HUDEP-2 (cell line): Measurements from ENCODE around the gene TARP.

Experiments
- DNase-seq, 76 experiments: peaks; one replicate each; lab custom pipeline; 2025; ENCODE audit not compliant: unreplicated experiment in 76 of 76; lab: John Stamatoyannopoulos, UW

Gene TARP

DNA sequence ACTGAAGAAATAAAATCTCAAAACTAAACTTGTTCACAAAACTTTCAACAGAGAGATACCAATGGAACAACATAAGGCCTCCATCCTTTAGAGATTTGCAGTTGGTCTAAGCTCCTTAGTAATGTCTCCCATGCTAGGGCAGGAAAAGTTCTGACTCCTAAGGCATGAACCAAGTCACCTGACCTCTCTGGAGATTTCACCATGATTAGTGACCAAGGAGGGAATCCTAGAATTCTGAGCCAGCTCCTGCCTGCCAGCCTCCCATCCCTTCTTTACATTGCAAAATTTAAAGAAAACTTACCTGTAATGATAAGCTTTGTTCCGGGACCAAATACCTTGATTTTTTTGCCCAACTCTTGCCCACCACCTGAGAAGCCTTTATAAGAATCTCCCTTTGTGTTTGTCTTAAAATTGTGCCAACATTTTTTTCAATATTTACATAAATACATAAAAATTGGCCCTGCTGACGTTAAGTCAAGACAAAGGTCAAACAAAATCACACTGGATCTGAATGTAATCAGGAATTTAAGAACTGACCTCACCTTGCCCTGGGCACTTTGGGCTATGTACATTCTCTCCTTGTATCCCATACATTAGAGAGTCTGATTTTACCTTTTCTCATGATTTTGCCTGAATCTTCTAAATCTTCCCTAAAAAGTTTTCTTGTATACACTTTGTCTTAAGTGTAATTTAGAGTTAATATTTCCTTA, at the start of gene TARP:
TSS of gene TARP (minus strand) at position 351 of the 710 bp plus-strand sequence.
- no peak for DNase-seq

DNA sequence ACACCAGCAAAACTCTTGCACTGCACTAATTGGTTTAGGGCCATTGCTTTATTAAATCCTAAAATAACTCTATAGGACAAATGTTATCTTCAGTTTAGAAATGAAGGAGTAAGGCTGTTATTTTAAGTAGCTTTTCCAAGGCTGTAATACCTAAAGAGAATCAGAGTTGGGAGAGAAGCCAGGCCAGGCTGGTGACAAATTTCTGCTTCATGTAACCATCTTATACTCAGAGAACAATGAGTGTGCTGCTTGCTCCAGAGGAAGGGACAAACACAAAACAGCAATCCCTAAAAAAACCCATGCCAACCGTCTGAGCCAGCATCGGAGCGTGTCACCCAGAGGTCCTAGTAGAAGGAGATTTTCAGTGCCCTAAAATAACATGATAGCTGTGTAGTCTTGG, 49.7 kb upstream of the TARP start:
- no peak for DNase-seq

GRCh38 chr7:38322461-38322860, 49.0 kb upstream of the TARP start:
- DNase-seq = no peak

DNA sequence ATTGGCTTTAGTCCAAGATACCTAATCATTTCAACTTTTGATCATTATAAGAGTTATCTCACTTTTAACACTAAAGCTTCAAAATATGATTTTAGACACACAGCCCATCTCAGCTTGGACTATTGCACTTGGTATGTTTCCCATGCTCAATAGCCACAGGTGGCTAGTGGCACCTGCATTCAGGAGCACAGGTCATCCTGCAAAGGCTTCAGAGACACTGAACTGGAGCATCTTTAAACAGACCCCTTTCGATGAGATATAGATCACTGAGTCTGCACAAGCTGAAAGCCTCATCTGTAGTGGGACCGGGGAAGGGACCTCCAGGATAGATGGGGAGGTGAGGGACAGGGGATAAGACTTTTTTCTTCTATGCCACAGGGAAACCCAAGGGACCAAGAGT, 48.5 kb upstream of the TARP start:
- no peak for DNase-seq

DNA sequence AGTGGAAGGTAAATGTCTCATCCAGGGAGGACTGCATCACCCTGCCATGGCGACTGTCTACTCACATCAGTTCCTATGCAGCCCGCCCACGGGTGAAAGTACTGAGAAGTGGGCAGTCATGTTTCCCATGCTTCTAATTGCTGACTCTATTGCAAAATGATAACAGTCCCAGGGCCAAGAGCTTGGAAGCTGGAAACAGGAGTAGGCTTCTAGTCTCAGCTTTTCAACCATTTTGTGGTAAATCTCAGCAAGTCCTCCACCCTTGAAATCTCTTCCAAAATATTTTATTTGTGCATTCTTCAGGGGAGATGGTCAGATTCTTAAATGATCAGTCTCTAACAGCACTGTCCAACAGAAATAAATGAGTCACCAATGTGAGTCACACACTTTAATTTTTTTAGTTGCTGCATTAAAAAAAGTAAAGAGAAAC, 48.1 kb upstream of the TARP start:
- no peak for DNase-seq

- DNase-seq = no peak
Measured at GRCh38 chr7:38321050-38321449, 47.6 kb upstream of the TARP start.

GRCh38 chr7:38319873-38320272, 46.4 kb upstream of the TARP start:
- no peak for DNase-seq

DNA sequence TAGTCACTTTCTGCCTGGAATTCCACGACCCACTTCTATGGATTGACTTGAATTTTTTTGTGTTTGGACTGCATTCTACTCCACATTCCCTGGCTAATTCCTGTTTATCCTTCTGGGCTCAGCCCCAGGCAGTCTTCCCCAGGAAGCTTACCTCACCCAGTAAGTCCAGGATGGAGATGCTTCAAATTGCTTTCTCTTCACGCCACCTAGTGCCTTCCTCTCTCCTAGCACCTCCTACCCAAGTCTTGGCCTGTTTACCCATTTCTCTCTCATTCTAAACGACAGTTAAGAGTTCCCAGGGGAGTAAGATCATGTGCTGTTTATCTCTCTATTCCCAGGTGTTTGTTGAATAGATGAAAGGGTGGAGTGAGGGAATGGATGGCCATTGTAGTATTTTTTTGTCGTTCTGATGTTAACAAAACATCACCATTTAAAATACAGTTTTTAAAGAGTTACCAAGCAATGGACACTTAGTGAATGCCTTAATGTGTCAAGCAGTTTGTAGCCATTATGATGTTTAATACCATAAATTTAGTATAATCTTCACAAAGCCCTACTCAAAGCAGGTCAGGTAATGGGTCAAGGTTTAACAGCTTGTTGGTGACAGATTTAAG, 45.5 kb upstream of the TARP start:
- DNase-seq = peak in 29 of 76 experiments; percentile 1 to 41 (median 14)

DNA sequence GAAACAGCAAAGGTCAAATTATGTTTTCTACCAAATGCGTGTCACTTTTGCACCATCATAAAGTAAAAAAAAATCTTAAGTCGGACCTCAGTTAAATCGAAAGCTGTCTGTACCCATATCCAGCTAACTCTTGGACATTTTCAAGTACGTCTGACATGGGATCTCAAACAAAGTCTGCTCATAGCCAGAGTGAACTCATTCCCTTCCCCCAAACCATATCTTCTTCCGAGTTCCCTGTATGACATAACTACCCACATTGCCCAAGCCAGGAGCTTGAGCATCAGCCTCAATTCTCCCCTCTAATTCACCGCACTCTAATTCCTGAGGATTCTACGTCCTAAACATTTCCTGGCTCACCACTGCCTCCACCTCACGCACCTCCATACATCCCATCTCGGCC, 44.8 kb upstream of the TARP start:
- DNase-seq = no peak

DNA sequence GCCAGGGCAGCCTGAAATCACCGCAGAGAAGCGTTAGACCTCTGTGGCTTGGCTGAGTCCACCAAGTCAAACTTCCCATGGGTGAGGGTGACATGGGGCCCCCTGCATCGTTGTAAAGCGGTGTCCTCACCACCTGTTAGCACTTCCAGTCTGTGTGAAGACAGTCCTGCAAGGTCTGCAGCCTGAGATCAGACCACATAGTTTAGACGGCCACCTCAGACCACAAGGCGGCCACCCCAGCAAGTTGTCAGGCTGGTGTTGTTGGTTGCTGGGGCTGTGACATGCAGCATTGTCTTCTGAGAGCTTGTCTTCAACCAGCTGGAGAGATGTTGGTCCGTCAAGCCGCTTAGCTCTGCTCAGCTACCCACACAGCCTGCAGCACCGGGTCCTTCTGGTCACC, 44.1 kb upstream of the TARP start:
- DNase-seq = no peak

DNA sequence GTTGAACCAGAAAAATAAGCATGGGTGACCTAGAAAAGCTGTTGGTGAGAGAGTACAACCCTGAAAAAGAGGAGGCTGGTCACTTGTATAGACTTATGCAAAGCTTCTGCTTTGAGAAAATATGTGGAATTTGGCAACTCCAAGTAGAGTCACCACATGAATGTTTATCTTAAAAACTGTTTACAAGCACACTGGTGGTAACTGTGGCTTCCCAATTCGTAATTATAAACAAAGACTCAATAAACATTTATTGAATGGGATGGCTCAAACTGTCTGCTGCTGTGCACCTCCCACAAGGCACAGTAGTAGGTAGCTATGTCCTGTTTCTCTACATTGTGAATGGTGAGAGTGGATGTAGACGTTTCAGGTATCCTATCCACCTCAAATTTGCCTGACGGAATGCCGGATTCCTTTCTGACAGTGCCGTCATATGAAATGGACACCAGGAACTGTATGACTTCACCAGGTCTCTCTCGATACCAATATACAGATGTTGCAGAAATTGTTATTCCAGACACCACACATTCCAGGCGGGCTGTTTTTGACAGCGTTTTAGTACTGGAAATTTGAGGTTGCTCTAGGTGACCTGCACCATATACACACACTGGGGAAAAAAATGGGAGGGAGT, 43.4 kb upstream of the TARP start:
- no peak for DNase-seq

- DNase-seq = no peak
Measured at GRCh38 chr7:38315410-38315809, 42.0 kb upstream of the TARP start.

- no peak for DNase-seq
Measured at GRCh38 chr7:38312821-38313220, 39.4 kb upstream of the TARP start.

DNA sequence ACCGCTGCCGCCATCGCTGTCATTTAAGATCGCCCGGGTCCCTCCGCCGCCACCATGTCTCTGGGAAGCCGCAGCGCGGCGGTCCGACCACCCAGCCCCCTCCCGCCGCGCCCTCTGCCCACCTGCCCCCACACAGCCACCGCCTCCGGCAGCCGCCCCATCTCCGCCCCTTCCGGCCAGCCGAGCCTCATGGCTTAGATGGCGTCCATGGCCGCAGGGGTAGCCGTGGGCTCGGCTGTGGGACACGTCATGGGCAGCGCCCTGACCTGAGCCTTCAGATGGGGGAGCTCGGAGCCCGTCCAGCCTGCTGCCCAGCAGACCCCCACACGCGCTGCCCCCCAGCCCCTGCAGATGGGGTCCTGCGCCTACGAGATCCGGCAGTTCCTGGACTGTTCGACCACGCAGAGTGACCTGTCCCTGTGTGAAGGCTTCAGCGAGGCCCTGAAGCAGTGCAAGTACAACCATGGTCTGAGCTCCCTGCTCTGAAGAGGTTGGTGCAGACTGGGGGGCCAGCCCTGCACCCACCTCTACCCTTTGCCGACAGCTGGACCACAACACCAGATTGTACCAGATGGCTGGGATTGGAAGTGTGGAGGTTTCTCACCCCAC, 38.0 kb upstream of the TARP start:
- DNase-seq = peak in 4 of 76 experiments; percentile 5 to 18 (median 15)

GRCh38 chr7:38310591-38311101, 37.2 kb upstream of the TARP start:
- no peak for DNase-seq

DNA sequence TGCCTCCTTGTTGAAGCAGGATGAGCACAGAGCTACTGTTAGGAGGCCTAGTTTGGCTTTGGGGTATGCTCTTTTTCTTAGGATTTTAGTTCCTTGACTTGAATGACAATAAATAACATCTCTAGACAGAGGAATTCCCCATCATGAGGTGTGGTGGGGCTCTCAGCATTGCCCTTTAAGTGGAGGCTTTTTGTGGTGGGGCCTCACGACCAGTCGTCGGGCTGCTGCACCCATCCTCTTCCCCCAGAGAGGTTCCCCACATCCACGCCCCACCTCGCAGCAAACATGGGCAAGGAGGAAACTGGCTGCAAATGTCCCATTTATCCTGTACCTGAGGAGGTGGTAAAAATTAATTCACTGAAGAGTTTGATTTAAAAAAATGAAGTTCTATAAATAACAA, 36.1 kb upstream of the TARP start:
- DNase-seq = no peak

GRCh38 chr7:38308140-38308539, 34.7 kb upstream of the TARP start:
- no peak for DNase-seq

DNA sequence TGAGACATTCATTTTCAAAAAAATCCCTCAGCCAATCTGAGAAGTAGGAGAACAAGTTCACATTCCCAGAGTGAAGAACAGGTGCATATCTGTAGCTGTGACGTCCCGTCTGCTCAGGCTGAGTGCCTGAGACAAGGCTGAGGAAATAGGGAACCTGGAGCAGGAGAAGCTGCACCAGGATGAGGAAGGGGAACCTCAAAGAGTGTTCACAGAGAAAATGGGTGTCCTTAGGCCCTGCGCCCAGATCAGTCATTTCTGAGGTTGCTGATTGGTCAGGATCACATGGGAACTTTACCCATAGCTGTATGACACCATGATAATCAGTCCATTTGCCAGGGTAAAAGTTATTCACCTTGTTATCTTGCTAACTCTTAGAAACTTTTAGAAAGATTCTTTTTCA, 34.2 kb upstream of the TARP start:
- DNase-seq = no peak

- no peak for DNase-seq
Measured at GRCh38 chr7:38306914-38307313, 33.5 kb upstream of the TARP start.

DNA sequence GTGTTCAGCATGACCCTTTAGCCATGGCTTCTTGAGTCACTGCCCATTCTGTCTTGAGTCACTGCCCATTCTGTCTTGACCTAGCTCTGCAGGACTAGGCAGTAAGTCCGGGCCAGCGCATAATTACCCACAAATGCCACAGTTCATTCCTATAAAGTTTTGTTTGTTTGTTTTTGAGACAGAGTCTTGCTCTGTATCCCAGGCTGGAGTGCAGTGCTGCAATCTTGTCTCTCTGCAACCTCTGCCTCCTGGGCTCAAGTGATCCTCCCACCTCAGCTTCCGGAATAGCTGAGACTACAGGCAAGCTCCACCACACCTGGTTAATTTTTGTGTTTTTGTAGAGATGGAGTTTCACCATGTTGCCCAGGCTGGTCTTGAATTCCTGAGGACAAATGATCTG, 32.7 kb upstream of the TARP start:
- DNase-seq = no peak

DNA sequence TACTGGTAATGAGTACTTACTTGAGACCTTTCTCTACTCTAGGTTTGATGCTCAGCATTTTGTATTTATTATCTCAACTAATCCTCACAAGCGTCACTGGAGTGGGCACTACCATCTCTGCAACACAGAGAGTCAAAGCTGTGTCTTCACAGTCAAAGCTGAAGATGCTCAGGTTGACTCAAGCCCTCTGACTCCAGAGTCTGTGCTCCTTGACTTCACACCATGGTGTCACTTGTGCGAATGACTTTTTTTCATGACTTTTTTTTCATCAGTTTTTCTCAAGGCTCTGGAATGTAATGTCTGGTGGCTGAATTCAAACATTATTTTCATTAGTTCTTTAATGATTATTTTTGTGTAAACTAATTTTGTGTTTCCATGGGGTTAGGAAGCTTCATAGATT, 30.4 kb upstream of the TARP start:
- DNase-seq = no peak
